Uterus (tissue), 2 donors: Measurements from ENCODE around the gene C16orf89.

Experiments used
- CTCF ChIP-seq, 4 experiments: fragments of 200-600 bp in 2 of 4; fragments of 450-650 bp in 2 of 4; sonication (generic) in 2 of 4; IDR thresholded peaks; one replicate each; pipeline ENCODE4 v1.5.1; 2016 to 2019; ENCODE audit warnings: antibody characterized with exemption in 4 of 4, mild to moderate bottlenecking in 2 of 4, moderate library complexity in 1 of 4
- POLR2A ChIP-seq, 2 donors: fragments of 450-650 bp; IDR thresholded peaks; one replicate each; pipeline ENCODE4 v1.6.1; 2016; ENCODE audit warnings: antibody characterized with exemption in 2 of 2, mild to moderate bottlenecking in 1 of 2, moderate library complexity in 1 of 2

- no peak for TF ChIP-seq CTCF (IDR thresholded peaks at IDR 0.05)
- no peak for TF ChIP-seq POLR2A (IDR thresholded peaks at IDR 0.05)
These were observed 9.9 kb upstream of the C16orf89 start for GRCh38 chr16:5075637-5076036.
